Measurements from ENCODE around the gene FOXI1. TPM values are rescaled to one million over a fixed set of nuclear protein-coding genes. Genes with fewer than 3 reads are reported as not detected.

Gene FOXI1
- total RNA-seq, 2 experiments from 2014 or later, result not detected

DNA sequence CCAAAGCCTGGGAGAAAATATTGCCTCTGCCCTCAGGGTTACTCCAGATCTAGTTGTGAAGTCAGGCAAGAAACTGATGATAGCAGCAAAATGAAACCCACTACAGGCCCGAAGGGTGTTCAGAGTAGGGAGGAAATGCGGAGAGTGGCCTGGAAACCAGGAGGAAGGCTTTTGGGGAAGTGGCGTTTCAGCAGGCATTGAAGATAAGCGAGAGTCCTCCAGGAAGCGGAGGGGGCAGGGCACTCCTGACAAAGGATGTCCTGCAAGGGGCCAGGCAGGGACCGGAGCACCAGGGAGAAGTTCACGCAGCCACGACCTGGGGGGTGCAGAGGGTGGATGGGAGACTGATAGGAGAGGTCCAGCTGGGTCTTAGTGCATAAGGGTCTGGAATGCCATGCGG is 7.8 kb upstream of the FOXI1 start:
- H3K4me1 Mint-ChIP-seq (ENCODE audit: low read depth), result no peaks in the 10 kb centered on the region
- DNase-seq, result no peak
- no peaks in the 10 kb centered on the region for H3K36me3 Mint-ChIP-seq (ENCODE audit: low read depth)
- H3K4me3 Mint-ChIP-seq, result no peak overlapping the region
- H3K9me3 Mint-ChIP-seq, result no peaks in the 10 kb centered on the region
- H3K27ac Mint-ChIP-seq, result no peak overlapping the region
- intact Hi-C loops (cut with micrococcal nuclease), result no loop called here
- no peaks in the 10 kb centered on the region for H3K27me3 Mint-ChIP-seq (ENCODE audit: low read depth)
- CTCF ChIA-PET, result interaction anchor here (1.1 kb wide), 2 partner anchors 40 to 98 kb away, joined by 3 to 4 read pairs; no protein-coding TSS in a partner anchor

DNA sequence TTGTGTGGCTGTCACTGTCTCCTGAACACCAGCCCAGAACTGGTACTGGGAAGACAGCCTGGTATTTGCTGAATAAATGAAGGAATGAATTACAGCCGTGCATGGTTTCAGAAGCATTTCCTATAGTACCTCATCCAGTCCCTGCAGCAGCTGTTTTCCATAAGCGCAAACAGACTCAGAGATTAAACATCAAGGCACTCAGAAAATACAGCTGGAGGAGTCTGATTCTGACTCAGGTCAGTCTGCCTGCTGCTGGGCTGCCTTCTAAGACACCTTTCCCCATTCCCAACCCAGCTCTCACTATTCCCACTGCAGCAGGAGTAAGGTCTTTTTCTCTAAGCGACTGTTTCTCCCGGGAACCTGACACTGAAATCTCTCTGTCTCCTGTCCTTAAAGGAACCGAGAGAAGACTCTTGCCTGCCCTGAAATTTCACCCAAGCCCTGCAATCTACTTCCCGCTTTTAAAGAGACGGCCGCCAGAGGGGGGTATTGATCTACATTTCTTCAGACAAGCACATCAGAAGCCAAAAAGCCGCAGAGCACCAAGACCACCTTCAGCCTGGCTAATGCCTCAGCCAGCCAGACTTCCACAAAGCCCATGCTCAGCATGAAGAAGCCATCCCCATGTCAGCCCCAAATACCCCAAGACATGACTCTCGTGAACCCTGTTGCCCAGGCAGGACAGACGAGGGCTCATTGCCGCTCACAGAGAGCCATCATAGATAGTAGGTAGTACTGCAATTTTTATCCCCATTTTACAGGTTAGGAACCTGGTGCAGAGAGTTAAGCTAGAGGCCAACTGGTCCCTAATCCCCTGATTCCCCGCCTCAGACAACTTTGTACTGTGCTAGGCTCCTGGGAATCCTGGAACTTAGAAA is 5.4 kb upstream of the FOXI1 start:
- Mint-ChIP-seq H3K36me3 (ENCODE audit: low read depth) (no peaks in the 10 kb centered on the region), H3K4me1 (ENCODE audit: low read depth) (no peaks in the 10 kb centered on the region), H3K9me3 (no peaks in the 10 kb centered on the region), H3K27ac (no peak overlapping the region), H3K27me3 (ENCODE audit: low read depth) (peaks cover 2% of the 10 kb centered on the region), H3K4me3 (no peak overlapping the region)
- DNase-seq, result peak; percentile 88
- intact Hi-C loops (cut with micrococcal nuclease), result loop anchor here (1.0 to 5.0 kb wide), 6 partner anchors 84 to 532 kb away; no protein-coding TSS in a partner anchor
- CTCF ChIA-PET, result interaction anchor here (0.6 to 3.6 kb wide), 26 partner anchors 10 to 1725 kb away, joined by 3 to 32 read pairs (median 4); no protein-coding TSS in a partner anchor

- peaks cover 6% of the 10 kb centered on the region for H3K27me3 Mint-ChIP-seq (ENCODE audit: low read depth)
- H3K9me3 Mint-ChIP-seq, result no peaks in the 10 kb centered on the region
- no peaks in the 10 kb centered on the region for H3K36me3 Mint-ChIP-seq (ENCODE audit: low read depth)
- intact Hi-C loops (cut with micrococcal nuclease), result loop anchor here (5.0 kb wide), 2 partner anchors 164 to 529 kb away; no protein-coding TSS in a partner anchor
- no peak overlapping the region for H3K4me3 Mint-ChIP-seq
- no peak for DNase-seq
- H3K27ac Mint-ChIP-seq, result no peak overlapping the region
- CTCF ChIA-PET, result interaction anchor here (1.3 to 1.5 kb wide), 2 partner anchors 81 to 311 kb away, joined by 4 read pairs; no protein-coding TSS in a partner anchor
- H3K4me1 Mint-ChIP-seq (ENCODE audit: low read depth), result no peaks in the 10 kb centered on the region
These were observed 2.2 kb upstream of the FOXI1 start for GRCh38 chr5:170103447-170103846.

GRCh38 chr5:170104299-170104698 is 1.4 kb upstream of the FOXI1 start:
- peaks cover 6% of the 10 kb centered on the region for H3K27me3 Mint-ChIP-seq (ENCODE audit: low read depth)
- no peak overlapping the region for H3K27ac Mint-ChIP-seq
- DNase-seq, result no peak
- H3K4me1 Mint-ChIP-seq (ENCODE audit: low read depth), result no peaks in the 10 kb centered on the region
- no peaks in the 10 kb centered on the region for H3K9me3 Mint-ChIP-seq
- no peak overlapping the region for H3K4me3 Mint-ChIP-seq
- CTCF ChIA-PET, result no interaction called here
- no peaks in the 10 kb centered on the region for H3K36me3 Mint-ChIP-seq (ENCODE audit: low read depth)
- intact Hi-C loops (cut with micrococcal nuclease), result loop anchor here (5.0 kb wide), 2 partner anchors 163 to 528 kb away; no protein-coding TSS in a partner anchor

DNA sequence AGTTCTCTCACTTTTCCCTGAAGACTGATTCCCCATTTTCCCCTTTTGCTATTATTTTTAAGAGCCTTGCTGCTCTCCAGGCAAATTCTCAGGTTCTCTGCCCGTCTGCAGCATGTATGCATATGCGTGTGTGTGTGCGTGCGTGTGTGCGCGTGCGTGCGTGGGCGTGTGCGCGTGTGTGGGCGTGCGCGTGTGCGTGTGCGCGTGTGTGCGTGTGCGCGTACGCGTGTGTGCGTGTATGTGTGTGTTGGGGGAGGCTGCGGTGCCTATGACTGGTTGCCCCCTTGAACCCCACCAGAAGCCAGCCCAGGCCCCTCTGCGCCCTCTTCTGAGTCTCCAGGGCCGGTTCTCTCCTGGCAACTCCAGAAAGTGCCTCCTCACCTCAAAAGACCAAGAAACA is 987 bp upstream of the FOXI1 start:
- Mint-ChIP-seq H3K4me3 (no peak overlapping the region), H3K36me3 (ENCODE audit: low read depth) (no peaks in the 10 kb centered on the region), H3K27ac (no peak overlapping the region), H3K27me3 (ENCODE audit: low read depth) (peaks cover 6% of the 10 kb centered on the region), H3K4me1 (ENCODE audit: low read depth) (no peaks in the 10 kb centered on the region), H3K9me3 (no peaks in the 10 kb centered on the region)
- no peak for DNase-seq
- intact Hi-C loops (cut with micrococcal nuclease), result loop anchor here (5.0 kb wide), 2 partner anchors 163 to 528 kb away; no protein-coding TSS in a partner anchor
- CTCF ChIA-PET, result no interaction called here

- Mint-ChIP-seq H3K27me3 (ENCODE audit: low read depth) (peaks cover 6% of the 10 kb centered on the region), H3K9me3 (no peaks in the 10 kb centered on the region), H3K27ac (no peak overlapping the region), H3K36me3 (ENCODE audit: low read depth) (no peaks in the 10 kb centered on the region), H3K4me3 (no peak overlapping the region), H3K4me1 (ENCODE audit: low read depth) (no peaks in the 10 kb centered on the region)
- intact Hi-C loops (cut with micrococcal nuclease), result no loop called here
- DNase-seq, result no peak
- CTCF ChIA-PET, result no interaction called here
These were observed 2.0 kb downstream of the FOXI1 start for GRCh38 chr5:170107674-170108073.

DNA sequence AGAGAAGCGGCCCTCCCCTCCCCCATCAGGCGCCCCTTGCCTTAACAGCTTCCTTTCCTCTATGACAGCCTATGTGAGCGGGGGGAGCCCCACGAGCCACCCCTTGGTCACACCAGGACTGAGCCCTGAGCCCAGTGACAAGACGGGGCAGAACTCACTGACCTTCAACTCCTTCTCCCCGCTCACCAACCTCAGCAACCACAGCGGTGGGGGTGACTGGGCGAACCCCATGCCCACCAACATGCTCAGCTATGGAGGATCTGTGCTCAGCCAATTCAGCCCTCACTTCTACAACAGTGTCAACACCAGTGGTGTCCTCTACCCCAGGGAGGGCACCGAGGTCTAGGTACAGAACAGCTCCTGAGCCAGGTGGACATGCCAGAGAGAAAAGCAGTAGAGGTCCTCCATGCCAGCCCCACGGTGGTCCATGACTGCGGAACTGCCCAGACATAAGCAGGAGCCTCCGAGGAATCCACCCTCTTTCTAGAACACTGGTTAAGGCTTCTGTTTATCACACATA is 2.6 kb downstream of the FOXI1 start:
- CTCF ChIA-PET, result no interaction called here
- intact Hi-C loops (cut with micrococcal nuclease), result no loop called here

DNA sequence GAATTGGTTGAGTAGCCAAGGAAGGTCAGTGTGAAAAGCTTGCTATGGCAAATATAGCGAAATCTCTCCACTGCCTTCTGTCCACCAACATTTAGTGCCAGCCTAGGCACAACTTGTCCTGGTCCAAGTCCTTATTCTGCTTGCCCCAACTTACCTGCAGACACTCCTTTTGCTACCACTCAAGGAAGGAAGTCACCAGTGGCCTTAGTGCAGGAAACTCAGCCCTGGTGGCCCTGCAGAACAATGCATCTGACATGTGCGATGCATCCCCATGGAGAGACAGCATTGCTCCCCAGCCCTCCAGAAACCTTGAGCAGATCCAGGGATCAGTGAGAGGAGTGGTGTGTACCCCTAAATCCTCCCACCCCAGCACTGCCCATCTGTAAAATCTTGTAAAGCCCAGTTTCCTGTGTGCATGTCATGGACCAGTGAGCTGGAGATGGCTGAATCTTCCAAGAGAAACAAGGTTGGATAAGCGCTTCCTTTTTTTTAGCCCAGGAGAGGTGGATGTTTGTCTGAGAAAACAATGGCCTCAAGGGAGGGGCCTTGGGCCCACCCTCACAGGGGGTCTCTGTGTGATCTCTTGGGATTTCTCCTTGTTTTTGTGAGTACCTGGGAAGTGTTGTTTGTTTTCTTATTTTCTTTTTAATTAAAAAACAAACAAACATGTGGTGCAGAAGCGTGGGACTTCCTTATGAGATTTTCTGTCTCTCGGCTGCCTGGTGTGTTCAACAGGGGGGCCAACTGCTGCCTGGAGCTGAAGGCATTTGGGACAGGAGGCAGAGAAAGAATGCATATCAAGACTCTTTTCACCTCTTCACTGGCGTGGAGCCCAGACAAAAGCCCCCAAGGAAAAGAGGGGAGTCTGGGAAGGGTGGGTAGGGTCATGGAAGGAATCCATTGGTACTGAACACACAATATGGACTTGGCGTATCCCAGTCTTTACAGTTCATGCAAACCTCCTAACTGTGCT is 3.6 kb downstream of the FOXI1 start:
- no peak for DNase-seq
- intact Hi-C loops (cut with micrococcal nuclease), result no loop called here
- CTCF ChIA-PET, result interaction anchor here (0.5 to 1.4 kb wide), 2 partner anchors 9 to 14 kb away, joined by 4 to 9 read pairs; no protein-coding TSS in a partner anchor

More for the DNA sequence above, 2.6 kb downstream of the FOXI1 start:
- Mint-ChIP-seq H3K9me3 (no peaks in the 10 kb centered on the region), H3K36me3 (ENCODE audit: low read depth) (no peaks in the 10 kb centered on the region), H3K27me3 (ENCODE audit: low read depth) (peaks cover 6% of the 10 kb centered on the region), H3K4me1 (ENCODE audit: low read depth) (no peaks in the 10 kb centered on the region), H3K4me3 (no peak overlapping the region), H3K27ac (no peak overlapping the region)
- DNase-seq, result no peak

DNA sequence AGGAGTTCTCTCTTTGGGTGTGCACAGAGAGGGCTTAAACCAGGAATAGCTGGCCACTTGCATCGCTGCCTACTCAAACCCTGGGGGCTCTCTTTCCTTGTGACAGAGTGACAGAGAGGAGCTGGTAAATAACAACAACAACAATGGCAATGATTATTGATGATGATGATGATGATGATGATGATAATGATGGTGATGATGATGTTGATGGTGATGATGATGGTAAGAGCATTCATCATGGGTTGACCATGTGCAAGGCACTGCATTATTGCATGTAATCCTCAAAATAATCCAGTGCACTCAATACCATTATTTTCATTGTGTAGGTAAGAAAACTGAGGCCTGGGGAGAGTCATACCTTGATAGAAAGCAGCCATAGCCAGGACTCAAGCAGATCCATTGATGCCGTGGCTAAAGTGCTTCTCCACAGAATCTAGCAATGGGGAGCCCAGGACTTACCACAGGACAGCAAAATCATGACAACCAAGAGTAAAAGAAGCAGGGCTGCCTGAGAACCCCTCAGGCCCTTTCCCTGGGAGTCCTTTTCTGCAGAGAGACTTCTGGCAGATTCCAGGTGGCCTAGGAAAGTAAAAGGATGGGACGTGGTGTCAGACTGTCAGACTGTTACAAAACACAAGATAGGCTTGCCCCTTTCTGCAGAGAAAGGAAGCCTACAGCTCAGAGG is 4.8 kb downstream of the FOXI1 start:
- Mint-ChIP-seq H3K36me3 (ENCODE audit: low read depth) (no peaks in the 10 kb centered on the region), H3K4me3 (no peak overlapping the region), H3K9me3 (no peaks in the 10 kb centered on the region), H3K27ac (no peak overlapping the region), H3K4me1 (ENCODE audit: low read depth) (no peaks in the 10 kb centered on the region), H3K27me3 (ENCODE audit: low read depth) (peaks cover 3% of the 10 kb centered on the region)
- DNase-seq, result no peak
- CTCF ChIA-PET, result interaction anchor here (1.4 kb wide), 1 partner anchor 10 kb away, joined by 9 read pairs; no protein-coding TSS in a partner anchor
- intact Hi-C loops (cut with micrococcal nuclease), result no loop called here

More for the DNA sequence above, 3.6 kb downstream of the FOXI1 start:
- Mint-ChIP-seq H3K27ac (no peak overlapping the region), H3K4me3 (no peak overlapping the region), H3K4me1 (ENCODE audit: low read depth) (no peaks in the 10 kb centered on the region), H3K27me3 (ENCODE audit: low read depth) (peaks cover 6% of the 10 kb centered on the region), H3K36me3 (ENCODE audit: low read depth) (no peaks in the 10 kb centered on the region), H3K9me3 (no peaks in the 10 kb centered on the region)

DNA sequence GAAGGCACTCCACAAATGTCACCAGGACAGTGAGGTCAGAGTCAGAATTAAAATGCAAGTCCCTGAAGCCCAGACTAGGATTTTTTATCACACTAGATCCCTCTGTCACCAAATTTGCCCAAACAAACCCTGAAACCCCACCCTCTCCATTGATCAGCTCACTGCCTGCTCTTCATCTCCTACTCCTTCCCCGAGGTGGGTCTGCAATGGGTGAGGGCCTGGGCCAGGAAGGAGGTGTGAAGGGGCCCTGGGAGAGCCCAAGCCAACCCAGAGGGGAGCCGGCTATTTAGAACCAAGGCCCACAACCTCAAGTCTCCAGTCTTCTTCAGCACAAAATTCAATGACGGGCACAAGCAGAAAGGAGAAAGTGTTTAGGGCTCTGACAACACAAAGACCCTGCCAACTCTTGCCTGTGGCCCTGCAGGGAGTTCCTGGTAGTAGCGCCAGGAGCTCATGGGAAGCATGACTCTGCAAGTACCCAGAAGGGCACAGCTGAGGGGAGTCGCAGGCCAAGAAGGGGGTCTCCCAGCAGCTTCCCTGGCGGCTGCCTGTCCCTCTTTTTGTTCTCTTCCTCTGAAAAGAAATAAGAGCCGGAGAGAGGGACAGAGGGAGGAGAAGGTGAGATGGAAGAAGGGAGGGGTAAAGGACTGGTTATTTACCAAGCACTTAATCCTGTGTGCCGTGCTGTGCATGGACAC is 5.5 kb downstream of the FOXI1 start:
- no peak for DNase-seq
- no peaks in the 10 kb centered on the region for H3K36me3 Mint-ChIP-seq (ENCODE audit: low read depth)
- H3K27me3 Mint-ChIP-seq (ENCODE audit: low read depth), result peaks cover 2% of the 10 kb centered on the region
- H3K4me1 Mint-ChIP-seq (ENCODE audit: low read depth), result no peaks in the 10 kb centered on the region
- no peaks in the 10 kb centered on the region for H3K9me3 Mint-ChIP-seq
- H3K27ac Mint-ChIP-seq, result no peak overlapping the region
- intact Hi-C loops (cut with micrococcal nuclease), result no loop called here
- H3K4me3 Mint-ChIP-seq, result no peak overlapping the region
- CTCF ChIA-PET, result no interaction called here

DNA sequence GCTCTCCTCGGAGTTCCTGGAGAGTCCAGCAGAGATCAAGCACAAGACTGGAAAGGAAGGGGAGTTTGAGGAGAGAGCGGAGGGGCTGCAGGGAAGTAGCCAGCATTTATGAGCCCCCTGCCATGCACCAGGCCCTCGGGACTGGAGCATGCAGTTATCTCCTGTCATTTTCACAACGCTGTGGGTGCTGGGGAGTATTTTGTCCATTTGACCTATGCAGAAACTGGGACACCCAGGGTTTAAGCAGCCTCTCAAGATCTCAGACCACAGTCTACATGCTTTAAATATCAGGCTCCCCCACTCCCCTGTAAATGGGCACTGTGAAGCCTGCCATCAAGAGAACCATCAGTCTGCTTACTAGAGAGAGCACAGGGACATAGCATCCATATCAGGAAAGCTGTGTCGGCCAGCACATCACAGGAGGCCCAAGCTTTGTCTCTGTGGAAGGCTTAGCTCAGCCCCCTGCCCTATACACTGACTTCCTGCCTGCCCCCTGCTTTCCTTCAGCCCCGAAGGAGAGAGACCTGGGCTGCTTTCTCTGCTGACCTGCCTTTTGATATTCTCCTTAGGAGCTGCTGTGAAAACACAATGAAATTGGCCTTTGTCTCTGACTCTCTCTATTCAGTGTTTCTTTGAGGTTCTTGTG is 7.3 kb downstream of the FOXI1 start:
- H3K27ac Mint-ChIP-seq, result no peak overlapping the region
- no peaks in the 10 kb centered on the region for H3K36me3 Mint-ChIP-seq (ENCODE audit: low read depth)
- no peak overlapping the region for H3K4me3 Mint-ChIP-seq
- intact Hi-C loops (cut with micrococcal nuclease), result no loop called here
- no peaks in the 10 kb centered on the region for H3K27me3 Mint-ChIP-seq (ENCODE audit: low read depth)
- CTCF ChIA-PET, result interaction anchor here (0.7 to 1.1 kb wide), 3 partner anchors 11 to 370 kb away, joined by 3 read pairs; no protein-coding TSS in a partner anchor
- H3K4me1 Mint-ChIP-seq (ENCODE audit: low read depth), result no peaks in the 10 kb centered on the region
- H3K9me3 Mint-ChIP-seq, result no peaks in the 10 kb centered on the region
- no peak for DNase-seq

All from activated naive CD4-positive, alpha-beta T cell treated with anti-CD3 and anti-CD28 coated beads for 36 hours (primary cell).